ENCODE data around the gene NAALADL2. TPM values are rescaled to one million over a fixed set of nuclear protein-coding genes. Genes with fewer than 3 reads are reported as not detected.

NAALADL2 gene
- total and polyA plus RNA-seq, 2 of the 4 experiments (the other 2 are of a cell fraction), result 3.8 to 19.2 TPM

DNA sequence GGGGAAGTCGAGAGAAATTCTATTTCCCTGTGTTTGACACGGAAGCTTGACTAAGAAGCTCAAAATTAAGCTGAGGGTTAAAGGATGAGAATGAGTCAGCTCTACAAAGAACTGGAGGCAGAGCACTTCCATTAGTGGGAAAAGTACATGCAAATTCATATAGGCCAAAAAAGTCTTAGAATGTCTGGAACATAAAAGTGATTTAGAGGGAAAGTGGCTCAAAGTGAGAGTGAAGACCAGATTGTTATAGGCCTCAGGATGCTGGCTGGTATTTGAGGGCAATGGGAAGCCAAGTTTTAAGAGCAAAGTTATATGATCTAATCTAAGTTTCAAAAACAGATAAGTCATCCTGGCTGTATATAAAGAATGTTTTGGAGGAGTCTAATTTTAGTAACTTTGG is 857.3 kb downstream of the NAALADL2 start:
- POLR2A ChIA-PET (ENCODE audit: unreplicated experiment), result no interaction called here
- WGBS, 2 experiments (ENCODE audit: extremely low coverage in 2 of 2, insufficient read length in 1 of 2), result 90% methylated on average over 2 of the region's 2 CpGs; no CpG with 5 or more reads in 1 of the 2 experiments
- Histone ChIP-seq H3K23ac (ENCODE audit: low read depth, low read length) (no peak overlapping the region), H3K9me1 (ENCODE audit: insufficient read depth, low read length) (no peaks in the 10 kb centered on the region; the same call in 1 of the 2 replicates), H2BK5ac (ENCODE audit: low read depth, low read length, poor library complexity, severe bottlenecking) (no peak overlapping the region), H2AFZ (replicated peaks; ENCODE audit: low read length, poor library complexity) (no peak overlapping the region), H2BK15ac (ENCODE audit: low read depth, low read length) (no peak overlapping the region), H3K56ac (ENCODE audit: extremely low read depth, insufficient read depth, low read length) (no peak overlapping the region), H3K14ac (replicated peaks; ENCODE audit: low read depth, low read length) (no peak overlapping the region), H2AK5ac (ENCODE audit: low read depth, low read length) (no peak overlapping the region), H4K91ac (ENCODE audit: insufficient read depth, low read depth, low read length) (no peak overlapping the region), H3K79me1 (ENCODE audit: low read depth in 1 of 2, low read length in 2 of 2) (no peaks in the 10 kb centered on the region), H4K8ac (ENCODE audit: low read depth in 2 of 2, low read length in 2 of 2) (no peak overlapping the region), H3K36me3 (ENCODE audit: control insufficient read depth, insufficient read depth, low read length) (no peaks in the 10 kb centered on the region), H4K5ac (ENCODE audit: low read depth, low read length) (no peak overlapping the region), H2BK120ac (ENCODE audit: low read depth, low read length) (no peak overlapping the region), H3K4ac (ENCODE audit: low read depth, low read length) (no peak overlapping the region), H3K18ac (ENCODE audit: low read depth, low read length) (no peak overlapping the region; the same call in 1 of the 2 replicates), H2BK20ac (ENCODE audit: low read depth, low read length) (peak overlapping the region; percentile 25; the same call in 1 of the 2 replicates), H3K4me2 (ENCODE audit: low read depth, low read length) (no peak overlapping the region), H3K27ac (ENCODE audit: insufficient read depth, low read length) (no peak overlapping the region), H4K20me1 (ENCODE audit: insufficient read depth, low read length) (no peaks in the 10 kb centered on the region), H3K27me3 (ENCODE audit: control insufficient read depth, insufficient read depth, low read length) (no peaks in the 10 kb centered on the region), H3K9me3 (ENCODE audit: control insufficient read depth, insufficient read depth, low read length) (no peaks in the 10 kb centered on the region), H3K4me1 (ENCODE audit: control insufficient read depth, insufficient read depth, low read length) (peaks cover 2% of the 10 kb centered on the region; the same call in 1 of the 2 replicates), H2AK9ac (replicated peaks; ENCODE audit: low read depth, low read length, poor library complexity) (no peak overlapping the region), H3K9ac (ENCODE audit: low read depth, low read length) (no peak overlapping the region), H3K4me3 (ENCODE audit: insufficient read depth, low read depth, low read length) (no peak overlapping the region)
- intact Hi-C loops (cut with micrococcal nuclease), result no loop called here
- in situ Hi-C loops (cut with MboI; ENCODE audit: low sequenced_read_pairs), result no loop called here
- no TSS peak for BruUV-seq (replicated peaks)
- CTCF ChIA-PET, result no interaction called here
- ATAC-seq (ENCODE audit: low read depth), result peak; percentile 49; the same call in 1 of the 2 replicates
- no peak for TF ChIP-seq MAFK (IDR thresholded peaks at IDR 0.05; ENCODE audit: low read depth, low read length)
- TF ChIP-seq, protein P1, sequence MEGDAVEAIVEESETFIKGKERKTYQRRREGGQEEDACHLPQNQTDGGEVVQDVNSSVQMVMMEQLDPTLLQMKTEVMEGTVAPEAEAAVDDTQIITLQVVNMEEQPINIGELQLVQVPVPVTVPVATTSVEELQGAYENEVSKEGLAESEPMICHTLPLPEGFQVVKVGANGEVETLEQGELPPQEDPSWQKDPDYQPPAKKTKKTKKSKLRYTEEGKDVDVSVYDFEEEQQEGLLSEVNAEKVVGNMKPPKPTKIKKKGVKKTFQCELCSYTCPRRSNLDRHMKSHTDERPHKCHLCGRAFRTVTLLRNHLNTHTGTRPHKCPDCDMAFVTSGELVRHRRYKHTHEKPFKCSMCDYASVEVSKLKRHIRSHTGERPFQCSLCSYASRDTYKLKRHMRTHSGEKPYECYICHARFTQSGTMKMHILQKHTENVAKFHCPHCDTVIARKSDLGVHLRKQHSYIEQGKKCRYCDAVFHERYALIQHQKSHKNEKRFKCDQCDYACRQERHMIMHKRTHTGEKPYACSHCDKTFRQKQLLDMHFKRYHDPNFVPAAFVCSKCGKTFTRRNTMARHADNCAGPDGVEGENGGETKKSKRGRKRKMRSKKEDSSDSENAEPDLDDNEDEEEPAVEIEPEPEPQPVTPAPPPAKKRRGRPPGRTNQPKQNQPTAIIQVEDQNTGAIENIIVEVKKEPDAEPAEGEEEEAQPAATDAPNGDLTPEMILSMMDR (conservative IDR thresholded peaks at IDR 0.05; ENCODE audit: low read depth, low read length), result no peak
- TF ChIP-seq, protein P2, sequence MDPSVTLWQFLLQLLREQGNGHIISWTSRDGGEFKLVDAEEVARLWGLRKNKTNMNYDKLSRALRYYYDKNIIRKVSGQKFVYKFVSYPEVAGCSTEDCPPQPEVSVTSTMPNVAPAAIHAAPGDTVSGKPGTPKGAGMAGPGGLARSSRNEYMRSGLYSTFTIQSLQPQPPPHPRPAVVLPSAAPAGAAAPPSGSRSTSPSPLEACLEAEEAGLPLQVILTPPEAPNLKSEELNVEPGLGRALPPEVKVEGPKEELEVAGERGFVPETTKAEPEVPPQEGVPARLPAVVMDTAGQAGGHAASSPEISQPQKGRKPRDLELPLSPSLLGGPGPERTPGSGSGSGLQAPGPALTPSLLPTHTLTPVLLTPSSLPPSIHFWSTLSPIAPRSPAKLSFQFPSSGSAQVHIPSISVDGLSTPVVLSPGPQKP (IDR thresholded peaks at IDR 0.05; ENCODE audit: borderline replicate concordance, low read depth, low read length), result no peak
- TF ChIP-seq BHLHE40 (IDR thresholded peaks at IDR 0.05; ENCODE audit: low read depth, low read length), result no peak
- TF ChIP-seq SMC3 (IDR thresholded peaks at IDR 0.05; ENCODE audit: low read depth, low read length), result no peak
- no peak for TF ChIP-seq FOS (IDR thresholded peaks at IDR 0.05; ENCODE audit: low read depth, low read length)
- no peak for TF ChIP-seq RAD21 (IDR thresholded peaks at IDR 0.05; ENCODE audit: low read length)
- TF ChIP-seq RCOR1 (IDR thresholded peaks at IDR 0.05; ENCODE audit: insufficient replicate concordance, low read length), result no peak
- no peak for TF ChIP-seq CHD1 (IDR thresholded peaks at IDR 0.05; ENCODE audit: low read depth, low read length)
- TF ChIP-seq POLR2A (IDR thresholded peaks at IDR 0.05; ENCODE audit: low read depth, low read length), result no peak
- no peak for TF ChIP-seq MAZ (IDR thresholded peaks at IDR 0.05; ENCODE audit: borderline replicate concordance, low read depth, low read length)
- no peak for TF ChIP-seq CEBPB (IDR thresholded peaks at IDR 0.05; ENCODE audit: low read depth, low read length)
- TF ChIP-seq MXI1 (IDR thresholded peaks at IDR 0.05; ENCODE audit: borderline replicate concordance, low read depth, low read length), result no peak
- TF ChIP-seq, protein P3, sequence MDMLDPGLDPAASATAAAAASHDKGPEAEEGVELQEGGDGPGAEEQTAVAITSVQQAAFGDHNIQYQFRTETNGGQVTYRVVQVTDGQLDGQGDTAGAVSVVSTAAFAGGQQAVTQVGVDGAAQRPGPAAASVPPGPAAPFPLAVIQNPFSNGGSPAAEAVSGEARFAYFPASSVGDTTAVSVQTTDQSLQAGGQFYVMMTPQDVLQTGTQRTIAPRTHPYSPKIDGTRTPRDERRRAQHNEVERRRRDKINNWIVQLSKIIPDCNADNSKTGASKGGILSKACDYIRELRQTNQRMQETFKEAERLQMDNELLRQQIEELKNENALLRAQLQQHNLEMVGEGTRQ (IDR thresholded peaks at IDR 0.05; ENCODE audit: low read depth, low read length), result no peak
- no peak for TF ChIP-seq NFE2L2 (IDR thresholded peaks at IDR 0.05; ENCODE audit: low read depth, low read length)
- no peak for TF ChIP-seq RFX5 (IDR thresholded peaks at IDR 0.05; ENCODE audit: low read depth, low read length)
- peak; percentile 61 for DNase-seq
- dilution Hi-C loops (cut with HindIII; ENCODE audit: low sequenced_read_pairs, unreplicated experiment), result no loop called here

Data from IMR-90 (cell line).